Kidney glomerular epithelial cell (primary cell): ENCODE data around the gene PRPF40B.
"Not testable (repeated sequence)": the region's sequence is repeated elsewhere in the genome, so short reads cannot be mapped to it uniquely, and the experiment has no call there.

Experiments
- DNase-seq: peaks from one replicate; lab custom pipeline; 2025; lab: John Stamatoyannopoulos, UW

Gene PRPF40B

DNA sequence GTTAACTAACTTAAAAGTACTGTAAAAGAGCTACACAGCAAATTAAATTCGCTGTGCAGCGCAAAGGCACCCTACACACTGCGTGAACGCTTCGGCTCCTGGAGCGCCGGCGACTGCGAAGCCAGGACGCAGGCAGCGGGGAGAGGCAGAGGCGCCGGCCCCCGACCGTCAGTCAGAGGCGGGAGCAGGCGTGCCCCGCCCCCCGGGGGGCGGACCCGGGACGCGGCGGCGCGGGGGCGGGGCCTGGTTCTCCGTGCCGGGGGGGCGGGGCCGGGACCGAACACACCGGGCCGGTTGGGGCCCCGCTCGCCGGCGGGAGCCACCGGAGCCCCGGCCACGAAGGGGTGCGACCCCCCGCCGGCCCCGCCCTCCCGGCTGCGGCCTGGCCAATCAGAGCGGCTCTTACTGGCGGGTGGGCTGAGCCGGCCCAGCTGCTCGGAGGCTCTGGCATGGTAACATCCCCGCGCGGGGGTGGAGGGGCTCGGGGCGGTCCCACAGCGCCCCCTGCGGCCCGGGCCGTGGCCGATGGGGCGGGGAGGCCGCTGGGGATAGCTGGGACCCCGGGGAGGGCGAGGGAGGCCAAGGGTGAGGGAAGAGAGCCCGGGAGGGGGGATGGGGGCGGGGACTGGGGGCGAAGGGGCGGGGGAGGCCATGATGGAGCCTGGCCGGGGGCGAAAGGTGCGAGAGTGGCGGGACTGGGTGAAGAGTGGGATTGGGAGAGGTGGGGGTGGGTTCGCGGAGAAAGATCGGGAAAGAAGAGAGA lies at the start of gene PRPF40B:
PRPF40B (plus strand) TSS at position 420 of the 763 bp plus-strand sequence; CDS start at position 450, 30 bp downstream.
- DNase-seq = peak; percentile 70

DNA sequence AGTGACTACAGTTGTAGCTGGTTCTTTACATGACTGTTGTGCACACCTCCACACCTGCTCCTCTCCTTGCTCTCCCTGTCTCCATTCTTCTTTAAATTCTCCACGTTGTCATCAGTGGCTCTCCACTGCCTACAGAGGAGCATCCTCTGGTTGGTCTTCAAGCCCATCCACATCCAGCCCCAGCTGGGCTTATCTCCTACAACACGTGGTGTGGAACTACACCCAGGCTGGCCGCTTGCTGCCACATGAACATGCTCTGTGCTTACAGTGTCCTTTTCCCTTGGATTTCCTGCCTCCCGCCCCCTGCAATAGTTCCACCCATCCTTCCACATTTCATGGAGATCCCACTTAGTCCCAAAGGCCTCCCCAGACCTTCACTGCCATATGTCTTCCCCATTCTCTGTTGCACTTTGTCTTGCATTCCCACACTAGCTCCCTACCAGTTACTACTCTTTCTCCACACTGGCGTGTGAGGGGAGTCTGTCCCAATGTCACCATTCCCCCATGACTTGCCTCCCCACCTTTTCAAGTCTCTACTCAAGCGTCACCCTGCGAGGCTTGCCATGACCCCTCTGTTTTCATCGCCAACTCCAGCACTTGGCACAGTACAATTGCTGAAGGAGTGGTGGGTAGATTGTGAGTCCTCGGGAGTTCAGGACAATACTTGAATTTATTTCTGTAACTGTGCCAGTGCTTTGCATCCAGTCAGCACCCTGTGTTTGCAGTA lies 45.6 kb upstream of the PRPF40B start:
- DNase-seq = no peak

GRCh38 chr12:49578471-49579112 lies 44.8 kb upstream of the PRPF40B start:
- DNase-seq = no peak

DNA sequence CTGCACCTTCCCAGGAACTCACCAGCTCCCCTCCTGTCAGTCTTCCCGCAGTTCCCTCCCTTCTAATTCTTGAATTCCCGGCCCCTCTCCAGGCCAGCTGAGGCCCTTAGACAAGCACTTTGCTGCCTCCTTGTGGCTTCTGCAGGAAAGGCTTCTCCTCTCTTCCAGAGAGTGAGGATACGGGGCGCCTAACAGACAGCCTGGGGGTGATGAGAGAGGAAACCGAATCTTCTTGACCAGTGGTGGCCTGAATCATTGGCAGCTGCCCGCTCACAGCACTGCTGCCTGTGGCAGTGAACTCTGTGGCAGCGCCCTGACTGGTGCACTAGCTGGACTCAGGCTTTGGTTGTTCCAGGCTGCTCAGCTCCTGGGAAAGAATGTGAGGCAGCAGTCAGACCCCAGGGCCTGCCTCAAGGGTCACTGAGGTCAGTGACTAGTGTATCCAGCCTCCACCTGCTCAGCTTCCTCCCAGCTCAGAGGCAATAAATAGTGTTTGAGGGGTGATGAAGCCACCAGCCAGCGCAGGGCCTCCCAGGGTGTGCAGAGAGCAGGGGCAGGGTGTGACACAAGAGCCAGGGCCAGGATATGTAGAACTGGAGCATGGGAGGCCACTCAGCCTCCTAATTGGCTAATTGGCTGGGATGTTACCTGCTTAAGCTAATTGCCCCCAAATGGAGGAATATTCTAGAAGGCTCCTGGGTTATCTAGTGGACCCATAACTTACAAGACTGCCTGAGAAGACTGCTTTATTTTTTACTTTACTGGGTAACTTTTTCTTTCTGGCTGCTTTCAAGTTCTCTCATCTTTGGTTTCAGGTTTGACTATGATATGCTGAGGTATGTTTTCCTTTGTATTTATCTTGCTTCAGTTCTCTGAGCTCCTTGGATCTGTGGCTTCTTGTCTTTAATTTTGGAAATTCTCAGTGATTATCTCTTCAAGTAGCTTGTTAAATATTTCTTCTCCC lies 42.5 kb upstream of the PRPF40B start:
- DNase-seq = peak; percentile 79

GRCh38 chr12:49582201-49582600 lies 41.2 kb upstream of the PRPF40B start:
- no peak for DNase-seq

DNA sequence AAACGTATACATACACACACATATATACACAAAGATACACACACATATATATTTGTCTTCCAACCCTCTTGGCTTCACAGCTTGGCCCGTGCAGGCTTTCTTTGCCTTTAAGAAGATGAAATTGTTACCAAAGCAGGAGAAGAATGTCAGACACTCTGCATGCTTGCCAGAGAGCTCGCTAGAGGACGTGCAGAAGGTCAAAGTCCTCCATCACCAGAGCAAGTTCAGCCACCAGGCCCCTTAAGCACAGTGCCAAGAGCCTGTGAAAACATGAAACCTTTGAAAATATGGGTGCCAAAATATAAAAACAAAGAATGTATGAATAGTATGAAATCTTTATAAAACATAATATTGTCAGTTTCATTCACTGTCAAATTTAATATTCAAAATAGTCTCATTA lies 40.5 kb upstream of the PRPF40B start:
- DNase-seq = no peak

DNA sequence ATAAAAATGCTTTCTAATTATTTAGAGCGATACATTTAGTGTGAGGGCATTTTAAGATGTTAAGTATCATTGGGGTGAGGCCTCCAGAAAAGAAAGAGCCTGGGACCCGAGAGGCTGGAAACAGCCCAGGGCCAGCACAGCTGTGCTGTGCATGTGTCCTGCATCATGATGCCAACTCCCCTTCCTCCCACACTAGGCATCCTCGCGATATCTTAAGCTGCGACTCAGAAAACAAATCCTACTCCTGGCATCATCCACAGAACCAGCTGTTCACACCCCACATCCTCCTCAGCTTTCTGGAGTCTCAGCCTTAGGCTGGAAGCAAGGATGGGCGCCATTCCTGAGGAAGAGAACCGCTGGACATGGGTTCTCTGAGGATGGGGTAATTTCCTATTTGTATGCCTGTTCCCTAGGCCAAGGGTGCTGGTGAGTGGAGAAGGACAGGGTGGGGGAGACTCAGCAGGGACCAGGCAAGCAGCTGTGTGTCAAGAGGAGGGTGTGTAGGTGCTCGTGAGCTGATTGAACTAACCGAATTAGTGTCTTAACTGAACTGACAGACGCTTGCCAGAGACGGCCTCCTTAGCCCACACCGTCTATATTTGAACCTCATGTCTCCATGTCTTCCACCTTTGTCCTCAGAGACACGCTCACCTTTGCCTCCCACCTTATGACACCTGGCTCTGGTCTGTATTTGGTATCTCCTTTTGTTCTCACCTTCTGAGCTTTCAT lies 39.8 kb upstream of the PRPF40B start:
- no peak for DNase-seq

GRCh38 chr12:49584591-49584990 lies 38.8 kb upstream of the PRPF40B start:
- no peak for DNase-seq

DNA sequence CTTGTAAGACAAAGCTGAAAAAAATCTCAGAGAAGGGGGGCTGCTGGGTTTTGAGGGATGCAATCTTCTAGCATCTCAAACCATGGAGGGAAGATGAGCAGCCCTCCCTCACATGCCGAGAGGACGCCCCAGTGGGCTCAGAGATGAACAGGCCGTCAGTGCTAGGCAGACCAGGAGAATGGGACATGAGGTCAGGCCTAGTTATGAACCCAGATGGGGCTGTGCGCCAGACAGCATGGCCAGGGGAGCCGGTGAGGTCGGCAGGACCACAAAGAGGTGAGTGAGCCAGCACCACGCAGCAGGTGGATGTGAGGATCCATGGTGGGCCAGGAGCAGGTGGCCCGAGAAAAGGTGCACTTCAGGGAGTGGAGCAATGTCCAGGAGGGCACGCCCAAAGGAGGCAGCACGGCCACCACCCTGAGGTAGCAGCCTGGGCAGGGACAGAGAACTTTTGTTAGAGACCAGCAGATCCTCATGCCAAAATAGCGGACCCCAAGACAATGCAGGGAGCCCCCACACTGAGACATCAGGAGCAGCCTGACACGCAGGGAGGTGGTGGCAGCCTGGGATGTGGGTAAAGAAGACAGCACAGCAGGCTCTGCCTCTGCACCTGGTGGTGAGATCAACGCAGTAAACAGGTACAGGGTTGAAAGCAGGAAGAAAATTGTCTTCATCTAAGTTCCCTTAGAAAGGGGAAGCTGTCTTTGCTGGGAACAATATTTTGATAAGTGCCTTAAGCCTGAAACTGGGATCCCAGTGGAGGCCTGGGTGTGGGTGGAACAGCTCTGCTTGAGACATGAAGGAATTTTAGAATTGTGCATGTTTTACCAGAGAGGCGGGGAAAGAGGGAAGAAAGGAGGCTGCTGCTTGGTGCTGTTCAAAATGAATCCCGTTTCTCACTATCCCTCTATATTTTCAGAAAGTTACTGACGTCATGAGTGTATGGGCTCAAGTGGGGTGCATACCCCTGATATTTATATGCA lies 37.6 kb upstream of the PRPF40B start:
- no peak for DNase-seq

GRCh38 chr12:49587174-49587908 lies 36.0 kb upstream of the PRPF40B start:
- DNase-seq = no peak

DNA sequence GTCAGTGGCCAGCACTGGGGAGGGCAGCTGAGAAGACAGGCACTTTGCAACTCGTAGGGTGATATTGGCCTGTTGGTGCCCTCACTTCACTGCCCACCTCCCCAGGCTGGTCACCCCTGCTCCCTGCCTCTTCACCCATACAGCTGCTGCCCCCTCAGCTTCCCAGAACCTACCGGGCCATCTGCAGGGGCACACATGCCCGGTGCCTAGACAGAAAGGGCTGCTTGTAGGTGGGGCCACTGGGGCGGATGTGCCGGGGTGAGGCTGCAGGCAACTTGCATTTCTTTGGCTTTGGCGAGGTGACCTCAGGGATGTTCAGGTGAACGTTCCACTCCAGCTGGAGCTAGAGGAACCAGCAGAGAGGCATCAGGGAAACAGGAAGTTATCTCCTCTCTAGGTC lies 35.1 kb upstream of the PRPF40B start:
- no peak for DNase-seq

DNA sequence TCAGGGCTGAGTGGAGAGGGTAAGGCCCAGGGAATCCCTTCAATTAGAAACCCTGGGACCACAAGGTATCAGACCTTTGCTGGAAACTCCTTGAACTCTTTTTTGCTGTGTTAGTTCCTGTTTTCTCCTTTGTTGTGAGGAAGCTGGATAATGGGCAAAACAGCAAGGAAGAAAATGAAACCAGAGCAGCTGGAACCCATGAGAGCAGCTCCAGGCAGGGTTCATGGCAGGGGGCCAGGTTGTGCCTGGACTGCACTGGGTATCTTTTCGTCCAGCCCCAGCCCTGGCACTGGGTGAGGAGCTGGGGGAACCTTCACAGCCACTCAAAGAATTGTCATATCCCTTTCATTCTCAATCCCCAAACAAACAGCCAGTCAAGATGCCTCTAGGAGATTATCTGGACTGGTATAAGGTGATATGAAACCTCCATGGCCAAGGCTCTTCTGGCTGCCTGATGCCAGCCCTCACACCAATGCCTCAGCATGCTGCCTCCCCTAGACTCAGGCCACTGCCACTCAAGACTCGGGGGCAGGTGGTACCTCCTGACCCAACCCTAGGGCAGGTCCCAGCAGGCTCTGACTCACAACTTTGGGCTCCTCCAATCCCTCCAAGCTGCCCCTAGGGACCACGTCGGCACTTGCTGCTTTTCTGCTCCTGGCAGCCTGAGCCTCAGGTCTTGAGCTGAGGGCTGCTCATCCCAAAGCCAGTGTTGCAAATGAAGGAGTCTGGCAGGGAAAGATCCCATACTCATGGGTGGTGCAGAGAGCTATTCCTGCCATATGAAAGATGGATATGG lies 34.4 kb upstream of the PRPF40B start:
- no peak for DNase-seq

DNA sequence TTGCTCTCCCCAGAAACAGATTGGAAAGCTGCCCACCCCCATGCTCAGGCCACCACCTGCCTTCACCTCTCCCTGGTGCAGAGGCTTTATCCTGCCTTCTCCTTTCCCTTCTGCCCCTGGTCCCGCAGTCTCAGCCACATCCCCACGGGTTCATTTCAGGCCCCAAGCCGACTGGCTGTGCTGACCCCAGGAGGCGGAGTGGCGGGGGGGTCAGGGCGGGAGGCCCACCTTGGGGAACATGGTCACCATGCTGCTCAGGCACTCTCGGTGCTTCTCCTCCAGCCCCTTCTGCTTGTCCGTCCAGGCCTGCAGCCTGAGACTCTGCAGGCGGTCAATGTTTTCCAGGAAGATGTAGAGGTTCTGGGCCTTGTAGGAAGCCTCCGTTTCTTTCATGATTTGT lies 24.8 kb upstream of the PRPF40B start:
- DNase-seq = no peak

- DNase-seq = no peak
Observed at GRCh38 chr12:49599961-49600360, 23.4 kb upstream of the PRPF40B start.

GRCh38 chr12:49603721-49604120 lies 19.6 kb upstream of the PRPF40B start:
- DNase-seq = no peak

- DNase-seq = no peak
Observed at GRCh38 chr12:49604856-49605255, 18.5 kb upstream of the PRPF40B start.

GRCh38 chr12:49605539-49605938 lies 17.8 kb upstream of the PRPF40B start, which contains the start of gene FAM186B:
TSS of gene FAM186B (minus strand) at chr12:49605639. CDS start at chr12:49605477, 162 bp downstream.
- DNase-seq = not testable (repeated sequence)
